GM19043 (cell line): ENCODE data around the gene VKORC1.
"Not testable (repeated sequence)": the region's sequence is repeated elsewhere in the genome, so short reads cannot be mapped to it uniquely, and the experiment has no call there.

Source experiments
- ATAC-seq: cut with Tn5 transposase; IDR thresholded peaks from one replicate; pipeline ENCODE4 v1.9.1; 2021; ENCODE audit warnings: low read depth; ENCODE audit not compliant: unreplicated experiment

Gene VKORC1

GRCh38 chr16:31094424-31095120 lies at the start of gene VKORC1:
Gene VKORC1 (minus strand): TSS chr16:31094797. CDS start chr16:31094729, 68 bp downstream.
- peak; percentile 81 for ATAC-seq

GRCh38 chr16:31143694-31144148 lies 49.1 kb upstream of the VKORC1 start:
- no peak for ATAC-seq

- no peak for ATAC-seq
Measured at GRCh38 chr16:31143011-31143693, 48.6 kb upstream of the VKORC1 start.

GRCh38 chr16:31142109-31143010 lies 47.8 kb upstream of the VKORC1 start:
- ATAC-seq, result peak; percentile 77

GRCh38 chr16:31141489-31142108 lies 47.0 kb upstream of the VKORC1 start:
- no peak for ATAC-seq

- ATAC-seq, result not testable (repeated sequence)
Measured at GRCh38 chr16:31141071-31141469, 46.5 kb upstream of the VKORC1 start.

GRCh38 chr16:31138621-31139578 lies 44.3 kb upstream of the VKORC1 start:
- no peak for ATAC-seq

- not testable (repeated sequence) for ATAC-seq
Measured at GRCh38 chr16:31136822-31137499, 42.4 kb upstream of the VKORC1 start.

- ATAC-seq, result no peak
Measured at GRCh38 chr16:31136287-31136662, 41.7 kb upstream of the VKORC1 start.

GRCh38 chr16:31135535-31136286 lies 41.1 kb upstream of the VKORC1 start, which contains the start of gene PRSS8:
Gene PRSS8 (minus strand): TSS chr16:31135727. CDS start chr16:31135498, 229 bp downstream.
- no peak for ATAC-seq

- ATAC-seq, result no peak
Measured at GRCh38 chr16:31134625-31135534, 40.3 kb upstream of the VKORC1 start.

GRCh38 chr16:31134091-31134571 lies 39.5 kb upstream of the VKORC1 start:
- ATAC-seq, result no peak

- ATAC-seq, result no peak
Measured at GRCh38 chr16:31133046-31133501, 38.5 kb upstream of the VKORC1 start.

- ATAC-seq, result no peak
Measured at GRCh38 chr16:31132303-31132979, 37.8 kb upstream of the VKORC1 start.

- no peak for ATAC-seq
Measured at GRCh38 chr16:31131841-31132271, 37.3 kb upstream of the VKORC1 start.

- no peak for ATAC-seq
Measured at GRCh38 chr16:31131416-31131815, 36.8 kb upstream of the VKORC1 start.
